BJ (cell line): ENCODE measurements around the gene CDKN2AIPNL. TPM values are rescaled to one million over a fixed set of nuclear protein-coding genes. Genes with fewer than 3 reads are reported as not detected.
"Not testable (repeated sequence)": the region's sequence is repeated elsewhere in the genome, so short reads cannot be mapped to it uniquely, and the experiment has no call there.

Experiments used
- CTCF ChIA-PET: fragments of 350-600 bp; formaldehyde crosslinking; extraction: SDS; loops from one replicate; lab custom pipeline; 2021; ENCODE audit warnings: antibody characterized with exemption, inconsistent platforms; lab: Yijun Ruan, JAX
- POLR2A ChIA-PET: fragments of 300-600 bp; sonication (Branson Sonifier 250); formaldehyde crosslinking; extraction: SDS; loops from one replicate; lab custom pipeline; 2021; ENCODE audit warnings: antibody characterized with exemption; lab: Charles Lee
- DNase-seq: peaks from one replicate; pipeline ENCODE4 v3.0.0-alpha.2; 2011; ENCODE audit warnings: low read depth
- H3K27me3 ChIP-seq: 2 replicates; pipeline ENCODE4 v1.6.0; 2011; ENCODE audit warnings: low read length; ENCODE audit not compliant: control insufficient read depth, insufficient read depth
- H3K36me3 ChIP-seq: 2 replicates; pipeline ENCODE4 v1.5.1; 2011; ENCODE audit warnings: low read length; ENCODE audit not compliant: control insufficient read depth, insufficient read depth
- H3K4me3 ChIP-seq: 2 replicates; pipeline ENCODE4 v1.5.1; 2011; ENCODE audit warnings: low read depth, mild to moderate bottlenecking, control low read depth, low read length
- polyA plus RNA-seq: library from polyadenylated mRNA; depleted of rRNA; stranded (reverse); fragments of >200 nt; gene quantifications from 2 replicates; pipeline ENCODE4 v1.2.3, GENCODE V29; 2011
- TF ChIP-seq, protein P1 (sequence below): IDR thresholded peaks from 2 replicates; pipeline ENCODE4 v1.5.1; 2011; ENCODE audit warnings: low read depth, mild to moderate bottlenecking, control low read depth, inconsistent platforms, low read length, moderate library complexity; ENCODE audit not compliant: insufficient read depth

Gene CDKN2AIPNL
- polyA plus RNA-seq, 1 experiment = 10.5 TPM

- TF ChIP-seq, protein P1, sequence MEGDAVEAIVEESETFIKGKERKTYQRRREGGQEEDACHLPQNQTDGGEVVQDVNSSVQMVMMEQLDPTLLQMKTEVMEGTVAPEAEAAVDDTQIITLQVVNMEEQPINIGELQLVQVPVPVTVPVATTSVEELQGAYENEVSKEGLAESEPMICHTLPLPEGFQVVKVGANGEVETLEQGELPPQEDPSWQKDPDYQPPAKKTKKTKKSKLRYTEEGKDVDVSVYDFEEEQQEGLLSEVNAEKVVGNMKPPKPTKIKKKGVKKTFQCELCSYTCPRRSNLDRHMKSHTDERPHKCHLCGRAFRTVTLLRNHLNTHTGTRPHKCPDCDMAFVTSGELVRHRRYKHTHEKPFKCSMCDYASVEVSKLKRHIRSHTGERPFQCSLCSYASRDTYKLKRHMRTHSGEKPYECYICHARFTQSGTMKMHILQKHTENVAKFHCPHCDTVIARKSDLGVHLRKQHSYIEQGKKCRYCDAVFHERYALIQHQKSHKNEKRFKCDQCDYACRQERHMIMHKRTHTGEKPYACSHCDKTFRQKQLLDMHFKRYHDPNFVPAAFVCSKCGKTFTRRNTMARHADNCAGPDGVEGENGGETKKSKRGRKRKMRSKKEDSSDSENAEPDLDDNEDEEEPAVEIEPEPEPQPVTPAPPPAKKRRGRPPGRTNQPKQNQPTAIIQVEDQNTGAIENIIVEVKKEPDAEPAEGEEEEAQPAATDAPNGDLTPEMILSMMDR = no peak
Measured at GRCh38 chr5:134423376-134423775, 11.7 kb upstream of the CDKN2AIPNL start.

DNA sequence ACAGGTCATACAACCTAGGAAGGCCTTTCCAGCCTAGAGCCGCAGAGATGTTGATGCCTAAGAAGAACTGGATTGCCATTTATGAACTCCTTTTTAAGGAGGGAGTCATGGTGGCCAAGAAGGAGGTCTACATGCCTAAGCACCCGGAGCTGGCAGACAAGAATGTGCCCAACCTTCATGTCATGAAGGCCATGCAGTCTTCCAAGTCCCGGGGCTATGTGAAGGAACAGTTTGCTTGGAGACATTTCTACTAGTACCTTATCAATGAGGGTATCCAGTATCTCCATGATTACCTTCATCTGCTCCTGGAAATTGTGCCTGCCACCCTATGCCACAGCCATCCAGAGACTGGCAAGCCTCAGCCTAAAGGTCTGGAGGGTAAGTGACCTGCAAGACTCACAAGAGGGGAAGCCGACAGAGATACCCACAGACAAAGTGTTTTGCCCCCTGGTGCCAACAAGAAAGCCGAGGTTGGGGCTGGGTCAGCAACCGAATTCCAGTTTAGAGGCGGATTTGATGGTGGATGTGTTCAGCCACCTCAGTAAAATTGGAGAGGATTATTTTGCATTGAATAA, 11.2 kb upstream of the CDKN2AIPNL start:
- Histone ChIP-seq H3K36me3 (no peaks in the 10 kb centered on the region), H3K4me3 (no peak overlapping the region), H3K27me3 (no peaks in the 10 kb centered on the region)
- ChIA-PET POLR2A (no interaction called here), CTCF (interaction anchor here (1.0 kb wide), 1 partner anchor 9 kb away, joined by 3 read pairs; no protein-coding TSS in a partner anchor)
- TF ChIP-seq, protein P1 = no peak
- DNase-seq = no peak

More at GRCh38 chr5:134423376-134423775, 11.7 kb upstream of the CDKN2AIPNL start:
- Histone ChIP-seq H3K27me3 (no peaks in the 10 kb centered on the region), H3K4me3 (no peak overlapping the region), H3K36me3 (no peaks in the 10 kb centered on the region)
- ChIA-PET CTCF (interaction anchor here (1.0 to 1.4 kb wide), 2 partner anchors 9 to 13 kb away, joined by 3 read pairs; no protein-coding TSS in a partner anchor), POLR2A (no interaction called here)
- DNase-seq = no peak

GRCh38 chr5:134421038-134421437, 9.4 kb upstream of the CDKN2AIPNL start:
- H3K36me3 ChIP-seq, H3K4me3 ChIP-seq, CTCF ChIA-PET, H3K27me3 ChIP-seq, DNase-seq, POLR2A ChIA-PET: not testable (repeated sequence)

- ChIA-PET POLR2A (no interaction called here), CTCF (no interaction called here)
- Histone ChIP-seq H3K4me3 (no peak overlapping the region), H3K27me3 (no peaks in the 10 kb centered on the region), H3K36me3 (no peaks in the 10 kb centered on the region)
- no peak for DNase-seq
- TF ChIP-seq, protein P1 = no peak
Measured at GRCh38 chr5:134420343-134420742, 8.7 kb upstream of the CDKN2AIPNL start.

- POLR2A ChIA-PET = no interaction called here
- TF ChIP-seq, protein P1 = no peak
- H3K4me3 ChIP-seq = no peak overlapping the region
- no peaks in the 10 kb centered on the region for H3K27me3 ChIP-seq
- DNase-seq = no peak
- H3K36me3 ChIP-seq = no peaks in the 10 kb centered on the region
- CTCF ChIA-PET = interaction anchor here (1.0 to 1.6 kb wide), 3 partner anchors 20 to 168 kb away, joined by 3 read pairs; no protein-coding TSS in a partner anchor
Measured at GRCh38 chr5:134418958-134419357, 7.3 kb upstream of the CDKN2AIPNL start.

DNA sequence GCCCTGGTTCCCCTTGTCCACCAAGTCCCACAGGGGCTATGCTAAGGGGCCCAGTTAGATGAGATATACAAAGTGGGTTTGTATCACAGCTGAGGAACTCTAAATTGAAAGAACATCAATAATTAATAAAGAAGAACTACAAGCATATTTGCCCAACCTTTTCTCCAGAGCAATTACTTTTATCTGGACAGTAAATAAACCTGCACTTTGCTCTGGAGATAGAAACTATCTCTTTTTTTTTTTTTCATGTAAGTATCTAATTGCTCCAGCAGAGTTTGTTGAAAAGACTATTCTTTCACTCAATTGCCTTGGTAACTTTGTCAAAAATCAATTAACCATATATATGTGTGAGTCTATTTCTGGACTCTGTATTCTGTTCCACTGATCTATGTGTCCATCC, 6.0 kb upstream of the CDKN2AIPNL start:
- ChIA-PET CTCF (interaction anchor here (0.8 to 1.6 kb wide), 5 partner anchors 22 to 169 kb away, joined by 3 to 8 read pairs (median 3); no protein-coding TSS in a partner anchor), POLR2A (no interaction called here)
- TF ChIP-seq, protein P1 = no peak
- H3K4me3 ChIP-seq = no peak overlapping the region
- no peaks in the 10 kb centered on the region for H3K36me3 ChIP-seq
- H3K27me3 ChIP-seq = no peaks in the 10 kb centered on the region
- DNase-seq = no peak
